ENCODE results near the gene TNRC18.

Gene TNRC18

GRCh38 chr7:5390918-5391317 is 32.7 kb downstream of the TNRC18 start:
- TF ChIP-seq CTCF (IDR thresholded peaks at IDR 0.05; ENCODE audit: low read depth, low read length, missing control alignments): no peak
- no peak for DNase-seq (ENCODE audit: low read depth)
- no peak overlapping the region for H3K4me3 ChIP-seq (ENCODE audit: low read depth, low read length)

- no peak overlapping the region for H3K4me3 ChIP-seq (ENCODE audit: low read depth, low read length)
- no peak for DNase-seq (ENCODE audit: low read depth)
- TF ChIP-seq CTCF (IDR thresholded peaks at IDR 0.05; ENCODE audit: low read depth, low read length, missing control alignments): no peak
These were observed 34.7 kb downstream of the TNRC18 start for GRCh38 chr7:5388905-5389433.

GRCh38 chr7:5388273-5388901 is 35.2 kb downstream of the TNRC18 start:
- DNase-seq (ENCODE audit: low read depth): no peak
- H3K4me3 ChIP-seq (ENCODE audit: low read depth, low read length): no peak overlapping the region
- TF ChIP-seq CTCF (IDR thresholded peaks at IDR 0.05; ENCODE audit: low read depth, low read length, missing control alignments): no peak

GRCh38 chr7:5387711-5388245 is 35.9 kb downstream of the TNRC18 start:
- DNase-seq (ENCODE audit: low read depth): no peak
- no peak for TF ChIP-seq CTCF (IDR thresholded peaks at IDR 0.05; ENCODE audit: low read depth, low read length, missing control alignments)
- H3K4me3 ChIP-seq (ENCODE audit: low read depth, low read length): no peak overlapping the region

- no peak for DNase-seq (ENCODE audit: low read depth)
- H3K4me3 ChIP-seq (ENCODE audit: low read depth, low read length): no peak overlapping the region
- TF ChIP-seq CTCF (IDR thresholded peaks at IDR 0.05; ENCODE audit: low read depth, low read length, missing control alignments): no peak
These were observed 39.0 kb downstream of the TNRC18 start for GRCh38 chr7:5384618-5385017.

- H3K4me3 ChIP-seq (ENCODE audit: low read depth, low read length): no peak overlapping the region
- TF ChIP-seq CTCF (IDR thresholded peaks at IDR 0.05; ENCODE audit: low read depth, low read length, missing control alignments): no peak
- no peak for DNase-seq (ENCODE audit: low read depth)
These were observed 40.1 kb downstream of the TNRC18 start for GRCh38 chr7:5383314-5384098.
